Transverse colon (tissue), 4 donors: Measurements from ENCODE around the gene NQO1. TPM values are rescaled to one million over a fixed set of nuclear protein-coding genes. Genes with fewer than 3 reads are reported as not detected.

ENCODE experiments used
- DNase-seq: peaks from one replicate; pipeline ENCODE4 v3.0.0-alpha.2; 2019
- H3K27ac ChIP-seq, 4 donors: fragments of 200-600 bp; sonication (generic); 2 replicates each; pipeline ENCODE4 v1.5.1; 2016 to 2018; ENCODE audit warnings: inconsistent platforms in 4 of 4
- H3K27me3 ChIP-seq: fragments of 200-600 bp; sonication (generic); 2 replicates; pipeline ENCODE4 v1.5.1; 2017; ENCODE audit warnings: inconsistent platforms
- H3K36me3 ChIP-seq, 4 donors: fragments of 200-600 bp; sonication (generic); 2 replicates each; pipeline ENCODE4 v1.5.1; 2017 to 2019; ENCODE audit warnings: inconsistent platforms in 4 of 4
- H3K4me1 ChIP-seq, 4 donors: fragments of 200-600 bp; sonication (generic); 2 replicates each; pipeline ENCODE4 v1.5.1; 2017 to 2020; ENCODE audit warnings: inconsistent platforms in 4 of 4
- H3K4me3 ChIP-seq, 4 donors: fragments of 200-600 bp; sonication (generic); 1 replicate in 1 of 4; 2 replicates in 3 of 4; pipeline versions ENCODE4 v1.5.1 to v1.6.1; 2017 to 2019; ENCODE audit warnings: inconsistent platforms in 4 of 4
- H3K9me3 ChIP-seq, 2 donors: fragments of 200-600 bp; sonication (generic); 2 replicates each; pipeline ENCODE4 v1.5.1; 2017 to 2019; ENCODE audit warnings: inconsistent platforms in 2 of 2
- CTCF ChIP-seq, 5 experiments: fragments of 200-600 bp in 3 of 5; fragments of 450-650 bp in 2 of 5; sonication (generic) in 3 of 5; IDR thresholded peaks; 1 replicate in 2 of 5; 2 replicates in 3 of 5; pipeline ENCODE4 v1.5.1; 2016 to 2017; ENCODE audit warnings: antibody characterized with exemption in 5 of 5, inconsistent platforms in 3 of 5, mild to moderate bottlenecking in 2 of 5, moderate library complexity in 1 of 5
- EP300 ChIP-seq: sonication (generic); formaldehyde crosslinking; IDR thresholded peaks from one replicate; pipeline ENCODE4 v1.6.1; 2017; ENCODE audit warnings: antibody characterized with exemption, low read depth
- POLR2A ChIP-seq: fragments of 450-650 bp; IDR thresholded peaks from one replicate; pipeline ENCODE4 v1.6.1; 2016; ENCODE audit warnings: antibody characterized with exemption, mild to moderate bottlenecking, moderate library complexity
- POLR2AphosphoS5 ChIP-seq, 3 donors: sonication (generic); formaldehyde crosslinking; IDR thresholded peaks; one replicate each; pipeline ENCODE4 v1.6.1; 2016; ENCODE audit warnings: antibody characterized with exemption in 3 of 3
- WGBS, 2 donors: methylation state at CpG; one replicate each; pipeline ENCODE4 v1.1.5; 2018; ENCODE audit warnings: low coverage in 1 of 2; 5-methylcytosine and 5-hydroxymethylcytosine counted together
- in situ Hi-C, 4 donors: fragments of 200-750 bp; cut with MboI; loops; one replicate each; pipeline versions ENCODE4 v1.15.0 to v1.15.1; 2017; ENCODE audit warnings: low sequenced_read_pairs in 3 of 4, low pct_ligation_motif_present in 1 of 4, low pct_unique_long_range_greater_than_20kb in 1 of 4
- intact Hi-C: fragments of 100-400 bp; cut with DNase I; formaldehyde crosslinking; loops from one replicate; pipeline ENCODE4 v1.15.1; 2023; ENCODE audit warnings: low total_unique reads
- total RNA-seq, 4 donors: library from RNA; depleted of rRNA; stranded (reverse); fragments of >200 nt; gene quantifications; one replicate each; pipeline ENCODE4 v1.1.0, GENCODE V29; 2016

The NQO1 gene
- total RNA-seq, 4 donors from 2014 or later: 9.0 to 296 (median 165) TPM

- Histone ChIP-seq H3K4me3 (no peak overlapping the region), H3K9me3 (no peaks in the 10 kb centered on the region), H3K27me3 (no peaks in the 10 kb centered on the region), H3K27ac (no peak overlapping the region), H3K36me3 (peaks cover 0 to 65% (median 23%) of the 10 kb centered on the region in 4 donors), H3K4me1 (no peaks in the 10 kb centered on the region)
- intact Hi-C loops (no loop called here), in situ Hi-C loops (no loop called here)
- 93 to 96% methylated on average over 4 of the region's 4 CpGs for WGBS, 2 donors
- DNase-seq: no peak
- no peak for TF ChIP-seq POLR2A
- TF ChIP-seq CTCF (IDR thresholded peaks at IDR 0.05): no peak
- no peak for TF ChIP-seq POLR2AphosphoS5 (IDR thresholded peaks at IDR 0.05)
- TF ChIP-seq EP300: no peak
Measured at GRCh38 chr16:69660166-69660565, 66.2 kb downstream of the NQO1 start.

Other genes starting within 250 kb of the NQO1 start
- gene NFAT5, start 160.6 kb downstream of the NQO1 start, total RNA-seq: 100 to 1,000 TPM in 2 of 4 donors, 10 to 100 TPM in 2; 37.3 to 131 (median 88.8) TPM
- gene NOB1, start 28.4 kb upstream of the NQO1 start, total RNA-seq: 10 to 100 TPM; 21.2 to 60.2 (median 34.0) TPM
- gene WWP2, start 35.8 kb upstream of the NQO1 start, total RNA-seq: 100 to 1,000 TPM in 1 of 4 donors, 10 to 100 TPM in 3; 66.8 to 157 (median 73.7) TPM
- gene CLEC18A, start 224.8 kb upstream of the NQO1 start, total RNA-seq: 1 to 10 TPM in 3 of 4 donors, under 1 TPM in 1; 0.40 to 7.8 (median 3.2) TPM